ENCODE results near the gene FUNDC1. TPM values are rescaled to one million over a fixed set of nuclear protein-coding genes. Genes with fewer than 3 reads are reported as not detected.

The FUNDC1 gene
- total RNA-seq, 4 donors from 2014 or later = 8.5 to 18.6 (median 10.4) TPM

GRCh38 chrX:44536198-44536597, 6.5 kb downstream of the FUNDC1 start:
- TF ChIP-seq CTCF (IDR thresholded peaks at IDR 0.05) = no peak
- TF ChIP-seq POLR2A (IDR thresholded peaks at IDR 0.05) = no peak
- 69 to 83% methylated on average over 4 to 6 of the region's 6 CpGs for WGBS, 2 donors
- intact Hi-C loops (cut with DNase I) = no loop called here
- no peak for DNase-seq
- no peak overlapping the region for H3K4me3 ChIP-seq
- peaks cover 0 to 13% (median 0%) of the 10 kb centered on the region in 3 donors for H3K4me1 ChIP-seq
- no peaks in the 10 kb centered on the region for H3K9me3 ChIP-seq
- no peaks in the 10 kb centered on the region for H3K27me3 ChIP-seq
- H3K36me3 ChIP-seq = peaks cover 0 to 26% (median 0%) of the 10 kb centered on the region in 3 donors
- H3K27ac ChIP-seq = no peak overlapping the region

GRCh38 chrX:44529310-44529709, 13.3 kb downstream of the FUNDC1 start:
- peaks cover 0 to 15% (median 0%) of the 10 kb centered on the region in 3 donors for H3K36me3 ChIP-seq
- DNase-seq = no peak
- no peaks in the 10 kb centered on the region for H3K9me3 ChIP-seq
- no peak overlapping the region for H3K27ac ChIP-seq
- 67 to 79% methylated on average over 3 of the region's 3 CpGs for WGBS, 2 donors
- H3K4me1 ChIP-seq = no peaks in the 10 kb centered on the region
- intact Hi-C loops (cut with DNase I) = no loop called here
- H3K4me3 ChIP-seq = no peak overlapping the region
- H3K27me3 ChIP-seq = no peaks in the 10 kb centered on the region
- TF ChIP-seq POLR2A (IDR thresholded peaks at IDR 0.05) (no peak), CTCF (IDR thresholded peaks at IDR 0.05) (no peak)

- intact Hi-C loops (cut with DNase I) = no loop called here
- WGBS, 2 donors = 57 to 65% methylated on average over 3 of the region's 3 CpGs
- H3K9me3 ChIP-seq = no peaks in the 10 kb centered on the region
- no peaks in the 10 kb centered on the region for H3K4me1 ChIP-seq
- no peaks in the 10 kb centered on the region for H3K36me3 ChIP-seq
- H3K4me3 ChIP-seq = no peak overlapping the region
- no peak overlapping the region for H3K27ac ChIP-seq
- DNase-seq = no peak
- TF ChIP-seq CTCF (IDR thresholded peaks at IDR 0.05) (no peak), POLR2A (IDR thresholded peaks at IDR 0.05) (no peak)
- H3K27me3 ChIP-seq = no peaks in the 10 kb centered on the region
Observed at GRCh38 chrX:44514272-44514671, 28.4 kb downstream of the FUNDC1 start.

- WGBS, 2 donors = 81 to 95% methylated on average over 2 of the region's 2 CpGs
- no peak overlapping the region for H3K4me3 ChIP-seq
- no peaks in the 10 kb centered on the region for H3K9me3 ChIP-seq
- H3K36me3 ChIP-seq = no peaks in the 10 kb centered on the region
- no peaks in the 10 kb centered on the region for H3K27me3 ChIP-seq
- peaks cover 0 to 14% (median 0%) of the 10 kb centered on the region in 3 donors for H3K4me1 ChIP-seq
- no peak for TF ChIP-seq POLR2A (IDR thresholded peaks at IDR 0.05)
- no peak for TF ChIP-seq CTCF (IDR thresholded peaks at IDR 0.05)
- no peak overlapping the region for H3K27ac ChIP-seq
- DNase-seq = no peak
- intact Hi-C loops (cut with DNase I) = no loop called here
Observed at GRCh38 chrX:44507292-44507691, 35.4 kb downstream of the FUNDC1 start.

- 85 to 100% methylated on average over 2 of the region's 2 CpGs for WGBS, 2 donors
- H3K4me3 ChIP-seq = no peak overlapping the region
Observed at GRCh38 chrX:44506678-44507077, 36.0 kb downstream of the FUNDC1 start.

More at GRCh38 chrX:44506678-44507077, 36.0 kb downstream of the FUNDC1 start:
- DNase-seq = no peak
- intact Hi-C loops (cut with DNase I) = no loop called here
- Histone ChIP-seq H3K4me1 (peaks cover 0 to 14% (median 0%) of the 10 kb centered on the region in 3 donors), H3K27ac (no peak overlapping the region), H3K9me3 (no peaks in the 10 kb centered on the region), H3K27me3 (no peaks in the 10 kb centered on the region), H3K36me3 (no peaks in the 10 kb centered on the region)
- TF ChIP-seq POLR2A (IDR thresholded peaks at IDR 0.05) (no peak), CTCF (IDR thresholded peaks at IDR 0.05) (no peak)
